HG03108 (cell line): ENCODE measurements around the gene EPM2A.
"Not testable (repeated sequence)": the region's sequence is repeated elsewhere in the genome, so short reads cannot be mapped to it uniquely, and the experiment has no call there.

Experiments
- ATAC-seq: cut with Tn5 transposase; IDR thresholded peaks from one replicate; pipeline ENCODE4 v1.9.1; 2021; ENCODE audit warnings: moderate library complexity; ENCODE audit not compliant: unreplicated experiment

EPM2A gene

DNA sequence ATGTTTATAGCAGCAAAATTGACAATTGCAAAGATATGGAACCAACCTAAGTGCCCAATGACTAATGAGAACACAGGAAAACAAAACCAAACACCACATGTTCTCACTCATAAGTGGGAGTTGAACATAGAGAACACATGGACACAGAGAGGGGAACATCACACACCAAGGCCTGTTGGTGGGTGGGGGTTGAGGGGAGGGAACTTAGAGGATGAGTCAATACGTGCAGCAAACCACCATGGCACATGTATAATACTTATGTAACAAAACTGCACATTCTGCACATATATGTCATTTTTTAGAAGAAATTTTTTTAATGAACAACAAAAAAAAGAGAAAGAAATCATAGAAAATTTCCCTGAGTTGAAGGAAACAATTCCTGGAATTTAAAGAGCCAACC lies 3.9 kb downstream of the EPM2A start:
- ATAC-seq: no peak

DNA sequence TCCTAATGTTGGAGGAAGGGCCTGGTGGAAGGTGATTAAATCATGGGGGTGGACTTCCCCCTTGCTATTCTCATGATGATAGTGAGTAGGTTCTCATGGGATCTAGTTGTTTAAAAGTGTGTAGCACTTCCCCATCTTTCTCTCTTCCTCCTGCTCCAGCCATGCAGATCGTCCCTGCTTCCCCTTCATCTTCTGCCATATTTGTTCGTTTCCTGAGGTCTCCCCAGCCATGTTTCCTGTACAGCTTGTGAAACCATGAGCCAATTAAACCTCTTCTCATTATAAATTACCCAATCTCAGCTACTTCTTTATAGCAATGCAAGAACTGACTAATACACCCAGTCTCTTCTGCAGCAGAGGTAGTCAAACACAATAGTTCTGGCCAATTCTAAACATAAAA lies 5.4 kb downstream of the EPM2A start:
- no peak for ATAC-seq

GRCh38 chr6:145728444-145729385 lies 6.6 kb downstream of the EPM2A start:
- no peak for ATAC-seq

- no peak for ATAC-seq
Observed at GRCh38 chr6:145727817-145728388, 7.4 kb downstream of the EPM2A start.

GRCh38 chr6:145725570-145725969 lies 9.8 kb downstream of the EPM2A start:
- no peak for ATAC-seq

DNA sequence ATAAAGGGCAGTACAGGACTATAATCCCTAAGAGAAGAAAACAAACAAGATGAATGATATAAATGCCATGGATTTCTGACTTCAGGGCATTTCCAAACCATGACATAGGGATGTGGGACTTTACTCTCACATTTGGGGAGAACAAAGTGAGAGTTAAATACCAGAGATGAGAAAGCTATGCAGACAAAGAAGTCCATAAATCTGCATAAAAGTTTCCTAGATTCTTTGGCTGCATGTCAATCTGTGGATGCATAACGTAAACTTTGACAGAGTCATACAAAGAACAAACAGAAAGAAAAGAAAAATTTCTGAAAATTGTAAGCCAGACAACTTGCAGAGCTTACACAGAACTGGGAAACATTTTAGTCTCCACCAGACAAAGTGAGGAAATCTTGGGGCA lies 11.7 kb downstream of the EPM2A start:
- ATAC-seq: no peak

DNA sequence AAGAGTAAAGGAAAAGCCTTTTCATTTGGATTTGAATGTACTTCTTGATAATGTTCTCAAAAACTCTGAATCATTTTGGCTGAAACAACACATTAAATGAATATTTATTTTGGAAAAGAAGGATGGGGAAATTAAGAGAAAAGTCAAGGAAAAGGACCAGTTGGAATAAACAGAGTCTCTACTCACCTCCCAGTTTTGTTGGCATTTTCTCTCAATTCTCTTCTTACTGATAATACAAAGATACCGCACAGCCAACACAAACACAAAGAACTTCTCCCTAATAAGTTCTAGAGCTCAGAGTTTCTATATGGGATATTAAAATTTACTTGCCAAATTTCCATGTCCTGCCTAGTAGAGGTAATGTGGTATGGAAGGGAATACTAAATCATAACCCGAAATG lies 13.1 kb downstream of the EPM2A start:
- ATAC-seq: no peak

DNA sequence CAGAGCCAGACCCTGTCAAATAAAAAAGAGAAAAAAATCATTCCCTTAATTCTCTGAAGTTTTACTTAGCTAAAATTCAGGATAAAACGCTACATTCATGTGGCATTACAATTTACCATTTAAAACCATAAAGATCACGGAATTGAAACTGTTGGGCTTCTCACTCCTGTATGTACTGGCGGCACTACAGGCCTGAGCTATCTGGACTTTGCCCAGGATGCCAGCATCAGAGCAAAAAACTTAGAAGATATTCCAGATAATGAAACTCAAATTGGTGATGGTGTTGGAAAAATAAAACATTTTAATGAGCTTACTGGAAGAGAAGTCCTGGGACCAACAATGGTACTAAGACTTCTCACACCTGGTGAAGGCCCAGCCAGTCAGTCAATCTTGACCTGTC lies 14.2 kb downstream of the EPM2A start:
- no peak for ATAC-seq

DNA sequence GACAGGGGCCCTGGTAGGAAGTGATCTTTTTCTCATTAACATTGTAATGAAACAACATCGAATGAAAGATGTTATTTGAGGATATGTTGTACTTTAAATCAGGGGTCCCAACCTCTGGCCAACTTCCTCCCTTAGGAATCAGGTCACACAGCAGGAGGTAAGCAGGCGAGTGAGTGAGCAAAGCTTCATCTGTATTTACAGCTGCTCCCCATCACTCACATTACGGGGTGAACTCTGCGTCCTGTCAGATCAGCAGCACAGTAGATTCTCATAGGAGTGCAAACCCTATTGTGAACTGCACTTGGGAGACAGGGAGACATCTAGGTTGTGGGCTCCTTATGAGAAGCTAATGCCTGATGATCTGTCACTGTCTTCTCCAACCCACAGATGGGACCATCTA lies 19.9 kb downstream of the EPM2A start:
- ATAC-seq: no peak

DNA sequence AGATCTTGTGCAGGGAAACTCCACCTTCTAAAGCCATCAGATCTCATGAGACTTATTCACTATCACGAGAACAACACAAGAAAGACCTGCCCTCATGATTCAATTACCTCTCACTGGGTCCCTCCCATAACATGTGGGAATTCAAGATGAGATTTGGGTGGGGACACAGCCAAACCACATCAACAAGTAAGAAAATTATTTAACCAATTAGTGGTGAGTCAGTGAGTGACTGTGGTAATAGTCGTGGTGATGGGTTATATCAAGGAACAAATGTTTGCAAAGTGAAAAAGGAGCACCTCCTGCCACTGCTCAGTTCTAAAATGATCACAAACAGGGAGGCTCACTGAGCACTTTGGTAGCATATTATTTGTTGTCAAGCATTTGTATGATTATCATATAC lies 20.6 kb downstream of the EPM2A start:
- ATAC-seq: no peak

- ATAC-seq: no peak
Observed at GRCh38 chr6:145713773-145714172, 21.5 kb downstream of the EPM2A start.

DNA sequence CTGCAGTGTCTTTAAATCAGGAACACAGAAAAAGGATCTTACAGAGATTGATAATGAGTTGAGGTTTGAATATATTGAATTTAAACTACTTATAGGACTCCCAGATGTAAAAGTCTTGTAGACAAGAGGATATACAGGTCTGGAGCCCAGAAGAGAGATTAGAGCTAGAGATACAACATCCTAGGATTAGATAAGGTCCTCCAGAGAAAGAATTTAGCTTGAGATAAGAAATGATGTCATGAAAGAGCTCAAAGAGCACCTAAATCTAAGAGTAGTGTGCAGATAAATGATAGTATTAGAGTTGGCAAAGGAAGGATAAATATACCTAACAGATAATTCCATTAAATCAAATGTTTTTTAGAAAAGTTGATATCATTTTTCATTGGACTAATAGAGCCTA lies 23.9 kb downstream of the EPM2A start:
- no peak for ATAC-seq

GRCh38 chr6:145707397-145707796 lies 27.9 kb downstream of the EPM2A start:
- ATAC-seq: no peak

- no peak for ATAC-seq
Observed at GRCh38 chr6:145705561-145705960, 29.8 kb downstream of the EPM2A start.

GRCh38 chr6:145704143-145704781 lies 31.1 kb downstream of the EPM2A start:
- ATAC-seq: no peak

- no peak for ATAC-seq
Observed at GRCh38 chr6:145699462-145699861, 35.9 kb downstream of the EPM2A start.

GRCh38 chr6:145697401-145697800 lies 37.9 kb downstream of the EPM2A start:
- ATAC-seq: not testable (repeated sequence)

- ATAC-seq: no peak
Observed at GRCh38 chr6:145694083-145694737, 41.1 kb downstream of the EPM2A start.

- no peak for ATAC-seq
Observed at GRCh38 chr6:145690969-145691368, 44.4 kb downstream of the EPM2A start.

GRCh38 chr6:145689529-145689928 lies 45.8 kb downstream of the EPM2A start:
- ATAC-seq: no peak

DNA sequence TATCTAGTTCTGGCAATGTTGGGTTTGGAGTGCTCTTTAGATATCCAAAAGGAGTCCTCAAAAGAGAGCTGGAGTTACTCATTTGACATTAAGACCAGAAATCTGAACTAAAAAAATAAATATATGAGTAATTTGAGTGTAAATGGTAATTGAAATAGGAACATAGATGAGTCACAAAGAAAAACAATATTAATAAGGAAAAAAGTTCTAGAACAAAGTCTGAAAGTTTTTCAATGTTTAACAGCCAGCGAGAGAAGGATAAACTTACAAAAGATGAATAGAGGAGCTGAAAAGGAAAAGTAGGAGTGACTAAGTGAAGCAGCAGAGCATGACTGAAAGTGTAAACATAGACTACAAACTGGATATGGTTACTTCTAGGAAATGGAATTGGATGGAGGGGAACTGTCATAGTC lies 46.8 kb downstream of the EPM2A start:
- ATAC-seq: no peak
